Renal cortical epithelial cell (primary cell): Measurements from ENCODE around the gene CCRL2. TPM values are rescaled to one million over a fixed set of nuclear protein-coding genes. Genes with fewer than 3 reads are reported as not detected.
"Not testable (repeated sequence)": the region's sequence is repeated elsewhere in the genome, so short reads cannot be mapped to it uniquely, and the experiment has no call there.

Source experiments
- DNase-seq: peaks from one replicate; pipeline ENCODE4 v3.0.0-alpha.2; 2011; ENCODE audit warnings: low read depth
- total RNA-seq: library from RNA; depleted of rRNA; stranded (reverse); fragments of >200 nt; gene quantifications from 2 replicates; pipeline ENCODE4 v1.2.3, GENCODE V29; 2014

The CCRL2 gene
- total RNA-seq, 1 donor from 2014 or later: not detected

- peak; percentile 56 for DNase-seq
Measured at GRCh38 chr3:46405301-46406019, 1.6 kb upstream of the CCRL2 start.

GRCh38 chr3:46406443-46406787 lies 644 bp upstream of the CCRL2 start:
- no peak for DNase-seq

GRCh38 chr3:46407970-46408369 lies 911 bp downstream of the CCRL2 start:
- DNase-seq: no peak

- DNase-seq: no peak
Measured at GRCh38 chr3:46408853-46409252, 1.8 kb downstream of the CCRL2 start.

GRCh38 chr3:46409739-46410489 lies 2.9 kb downstream of the CCRL2 start:
- no peak for DNase-seq

GRCh38 chr3:46410669-46411068 lies 3.6 kb downstream of the CCRL2 start:
- no peak for DNase-seq

- no peak for DNase-seq
Measured at GRCh38 chr3:46411271-46411670, 4.2 kb downstream of the CCRL2 start.

- DNase-seq: no peak
Measured at GRCh38 chr3:46412786-46413298, 5.8 kb downstream of the CCRL2 start.

- no peak for DNase-seq
Measured at GRCh38 chr3:46413951-46414350, 6.9 kb downstream of the CCRL2 start.

GRCh38 chr3:46414739-46415138 lies 7.7 kb downstream of the CCRL2 start:
- no peak for DNase-seq

- no peak for DNase-seq
Measured at GRCh38 chr3:46416125-46416810, 9.2 kb downstream of the CCRL2 start.

- DNase-seq: no peak
Measured at GRCh38 chr3:46416811-46417510, 9.9 kb downstream of the CCRL2 start.

GRCh38 chr3:46417841-46418611 lies 11.0 kb downstream of the CCRL2 start:
- no peak for DNase-seq

- no peak for DNase-seq
Measured at GRCh38 chr3:46419816-46420215, 12.8 kb downstream of the CCRL2 start.

GRCh38 chr3:46420931-46421330 lies 13.9 kb downstream of the CCRL2 start:
- no peak for DNase-seq

- DNase-seq: no peak
Measured at GRCh38 chr3:46422617-46423016, 15.6 kb downstream of the CCRL2 start.

- peak; percentile 78 for DNase-seq
Measured at GRCh38 chr3:46423588-46423987, 16.5 kb downstream of the CCRL2 start.

GRCh38 chr3:46426476-46426875 lies 19.4 kb downstream of the CCRL2 start:
- DNase-seq: not testable (repeated sequence)

GRCh38 chr3:46427404-46427803 lies 20.3 kb downstream of the CCRL2 start:
- DNase-seq: not testable (repeated sequence)

- peak; percentile 18 for DNase-seq
Measured at GRCh38 chr3:46427916-46428833, 21.1 kb downstream of the CCRL2 start.
